NT2/D1 (cell line): ENCODE data around the gene CACNA1H.
"Not testable (repeated sequence)": the region's sequence is repeated elsewhere in the genome, so short reads cannot be mapped to it uniquely, and the experiment has no call there.

Source experiments
- SUZ12 ChIP-seq: IDR thresholded peaks from 2 replicates; pipeline ENCODE4 v1.6.1; 2011; ENCODE audit not compliant: insufficient read length, insufficient read depth; ENCODE audit errors: extremely low read depth
- YY1 ChIP-seq: IDR thresholded peaks from 2 replicates; pipeline ENCODE4 v1.6.1; 2011; ENCODE audit not compliant: insufficient read length, insufficient read depth
- ZNF274 ChIP-seq: IDR thresholded peaks from 2 replicates; pipeline ENCODE4 v1.6.1; 2011; ENCODE audit warnings: mild to moderate bottlenecking, low read depth, low read length

DNA sequence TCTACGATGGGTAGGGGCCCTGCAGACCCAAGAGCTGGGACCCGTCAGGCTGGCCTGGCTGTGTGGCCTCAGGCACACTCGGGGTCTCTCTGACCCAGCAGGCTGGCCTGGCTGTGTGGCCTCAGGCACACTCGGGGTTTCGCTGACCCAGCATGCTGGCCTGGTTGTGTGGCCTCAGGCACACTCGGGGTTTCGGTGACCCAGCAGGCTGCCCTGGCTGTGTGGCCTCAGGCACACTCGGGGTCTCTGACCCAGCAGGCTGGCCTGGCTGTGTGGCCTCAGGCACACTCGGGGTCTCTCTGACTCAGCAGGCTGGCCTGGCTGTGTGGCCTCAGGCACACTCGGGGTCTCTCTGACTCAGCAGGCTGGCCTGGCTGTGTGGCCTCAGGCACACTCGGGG, 37.9 kb downstream of the CACNA1H start:
- not testable (repeated sequence) for TF ChIP-seq YY1, SUZ12, ZNF274
